HG02884 (cell line): ENCODE measurements around the gene PPRC1.
A peak's percentile ranks its signal among the peaks of the same experiment; 100 is the strongest.

Experiments used
- ATAC-seq: cut with Tn5 transposase; IDR thresholded peaks from one replicate; pipeline ENCODE4 v1.9.1; 2021; ENCODE audit warnings: mild to moderate bottlenecking, moderate library complexity; ENCODE audit not compliant: unreplicated experiment

PPRC1 gene

GRCh38 chr10:102116656-102117055 is 16.2 kb upstream of the PPRC1 start:
- ATAC-seq, result no peak

GRCh38 chr10:102117391-102118159 is 15.3 kb upstream of the PPRC1 start:
- ATAC-seq, result no peak

GRCh38 chr10:102118867-102119266 is 14.0 kb upstream of the PPRC1 start:
- ATAC-seq, result no peak

GRCh38 chr10:102119417-102120141 is 13.3 kb upstream of the PPRC1 start:
- no peak for ATAC-seq

GRCh38 chr10:102120142-102120990 is 12.5 kb upstream of the PPRC1 start, which contains the start of gene LDB1:
Gene LDB1 (minus strand): TSS chr10:102120368. CDS start chr10:102120110, 258 bp downstream.
- peak; percentile 49 for ATAC-seq

- no peak for ATAC-seq
These were observed 11.7 kb upstream of the PPRC1 start for GRCh38 chr10:102120991-102121738.

GRCh38 chr10:102121739-102122372 is 11.0 kb upstream of the PPRC1 start:
- ATAC-seq, result no peak

GRCh38 chr10:102122450-102122849 is 10.4 kb upstream of the PPRC1 start:
- no peak for ATAC-seq

GRCh38 chr10:102123223-102123622 is 9.6 kb upstream of the PPRC1 start:
- no peak for ATAC-seq

GRCh38 chr10:102131286-102132170 is 1.3 kb upstream of the PPRC1 start:
- ATAC-seq, result no peak

- ATAC-seq, result no peak
These were observed 662 bp upstream of the PPRC1 start for GRCh38 chr10:102132193-102132562.

- ATAC-seq, result no peak
These were observed 744 bp downstream of the PPRC1 start for GRCh38 chr10:102133373-102134195.

- ATAC-seq, result no peak
These were observed 1.6 kb downstream of the PPRC1 start for GRCh38 chr10:102134416-102134815.

GRCh38 chr10:102135956-102136526 is 3.2 kb downstream of the PPRC1 start:
- ATAC-seq, result no peak

GRCh38 chr10:102139281-102140110 is 6.7 kb downstream of the PPRC1 start:
- ATAC-seq, result no peak

GRCh38 chr10:102140218-102140617 is 7.4 kb downstream of the PPRC1 start:
- ATAC-seq, result no peak

- no peak for ATAC-seq
These were observed 8.2 kb downstream of the PPRC1 start for GRCh38 chr10:102140913-102141540.
